Anterior cingulate cortex (tissue), 58 donors: ENCODE results near the gene WWC2.

Source experiments
- DNase-seq, 58 donors: peaks; one replicate each; lab custom pipeline; 2025; lab: John Stamatoyannopoulos, UW

Gene WWC2

GRCh38 chr4:183248201-183248600, 149.1 kb downstream of the WWC2 start:
- no peak for DNase-seq

- peak in 3 of 58 donors; percentile 2 to 9 (median 5) for DNase-seq
These were observed 150.8 kb downstream of the WWC2 start for GRCh38 chr4:183249854-183250253.

- no peak for DNase-seq
These were observed 151.8 kb downstream of the WWC2 start for GRCh38 chr4:183250831-183251230.

- no peak for DNase-seq
These were observed 153.9 kb downstream of the WWC2 start for GRCh38 chr4:183252959-183253358.

- DNase-seq = no peak
These were observed 154.4 kb downstream of the WWC2 start for GRCh38 chr4:183253451-183253850.

- no peak for DNase-seq
These were observed 155.1 kb downstream of the WWC2 start for GRCh38 chr4:183254162-183254561.

- no peak for DNase-seq
These were observed 156.4 kb downstream of the WWC2 start for GRCh38 chr4:183255487-183255886.

- peak in 1 of 58 donors; percentile 5 for DNase-seq
These were observed 157.3 kb downstream of the WWC2 start for GRCh38 chr4:183256343-183256742.

- DNase-seq = peak in 32 of 58 donors; percentile 6 to 63 (median 21)
These were observed 157.8 kb downstream of the WWC2 start for GRCh38 chr4:183256756-183257385.

- DNase-seq = no peak
These were observed 158.8 kb downstream of the WWC2 start for GRCh38 chr4:183257808-183258207.

- no peak for DNase-seq
These were observed 161.6 kb downstream of the WWC2 start for GRCh38 chr4:183260491-183261151.

GRCh38 chr4:183261953-183262775, 163.1 kb downstream of the WWC2 start:
- peak in 54 of 58 donors; percentile 3 to 84 (median 50) for DNase-seq

GRCh38 chr4:183262776-183263100, 163.7 kb downstream of the WWC2 start:
- DNase-seq = no peak

- DNase-seq = no peak
These were observed 164.8 kb downstream of the WWC2 start for GRCh38 chr4:183263787-183264386.

GRCh38 chr4:183264614-183265013, 165.6 kb downstream of the WWC2 start:
- no peak for DNase-seq

GRCh38 chr4:183266371-183266770, 167.3 kb downstream of the WWC2 start:
- no peak for DNase-seq

- DNase-seq = peak in 1 of 58 donors; percentile 21
These were observed 169.5 kb downstream of the WWC2 start for GRCh38 chr4:183268556-183268955.

GRCh38 chr4:183272384-183272783, 173.3 kb downstream of the WWC2 start:
- DNase-seq = no peak

GRCh38 chr4:183276106-183276505, 177.0 kb downstream of the WWC2 start:
- no peak for DNase-seq

- DNase-seq = no peak
These were observed 185.3 kb downstream of the WWC2 start for GRCh38 chr4:183284258-183284785.

- no peak for DNase-seq
These were observed 185.9 kb downstream of the WWC2 start for GRCh38 chr4:183284965-183285364.
